ENCODE results near the gene CA10.

CA10 gene

DNA sequence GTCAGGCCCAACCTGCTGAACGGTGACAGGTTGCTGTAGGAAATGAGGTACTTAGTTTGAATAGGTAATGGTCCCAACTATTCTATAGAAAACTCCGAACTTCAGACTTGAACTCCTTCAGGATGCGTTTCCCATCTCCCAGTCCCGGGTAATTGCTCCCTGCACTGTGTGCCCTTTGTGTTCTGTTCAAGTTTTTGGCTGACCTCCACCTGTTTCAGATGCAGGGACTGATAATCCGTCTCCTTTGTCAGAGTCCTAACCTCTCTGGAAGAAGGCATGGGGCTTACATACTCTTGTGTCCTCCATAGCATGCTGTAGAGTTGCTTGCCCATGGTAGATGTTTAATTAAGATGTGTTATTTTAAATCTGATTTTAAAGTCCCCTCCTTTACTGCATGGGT lies 547.7 kb downstream of the CA10 start:
- TF ChIP-seq, protein P1, sequence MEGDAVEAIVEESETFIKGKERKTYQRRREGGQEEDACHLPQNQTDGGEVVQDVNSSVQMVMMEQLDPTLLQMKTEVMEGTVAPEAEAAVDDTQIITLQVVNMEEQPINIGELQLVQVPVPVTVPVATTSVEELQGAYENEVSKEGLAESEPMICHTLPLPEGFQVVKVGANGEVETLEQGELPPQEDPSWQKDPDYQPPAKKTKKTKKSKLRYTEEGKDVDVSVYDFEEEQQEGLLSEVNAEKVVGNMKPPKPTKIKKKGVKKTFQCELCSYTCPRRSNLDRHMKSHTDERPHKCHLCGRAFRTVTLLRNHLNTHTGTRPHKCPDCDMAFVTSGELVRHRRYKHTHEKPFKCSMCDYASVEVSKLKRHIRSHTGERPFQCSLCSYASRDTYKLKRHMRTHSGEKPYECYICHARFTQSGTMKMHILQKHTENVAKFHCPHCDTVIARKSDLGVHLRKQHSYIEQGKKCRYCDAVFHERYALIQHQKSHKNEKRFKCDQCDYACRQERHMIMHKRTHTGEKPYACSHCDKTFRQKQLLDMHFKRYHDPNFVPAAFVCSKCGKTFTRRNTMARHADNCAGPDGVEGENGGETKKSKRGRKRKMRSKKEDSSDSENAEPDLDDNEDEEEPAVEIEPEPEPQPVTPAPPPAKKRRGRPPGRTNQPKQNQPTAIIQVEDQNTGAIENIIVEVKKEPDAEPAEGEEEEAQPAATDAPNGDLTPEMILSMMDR (IDR thresholded peaks at IDR 0.05): no peak
- H3K4me3 ChIP-seq: no peak overlapping the region
- DNase-seq (ENCODE audit: low spot score): no peak
- no peak overlapping the region for H3K27ac ChIP-seq

DNA sequence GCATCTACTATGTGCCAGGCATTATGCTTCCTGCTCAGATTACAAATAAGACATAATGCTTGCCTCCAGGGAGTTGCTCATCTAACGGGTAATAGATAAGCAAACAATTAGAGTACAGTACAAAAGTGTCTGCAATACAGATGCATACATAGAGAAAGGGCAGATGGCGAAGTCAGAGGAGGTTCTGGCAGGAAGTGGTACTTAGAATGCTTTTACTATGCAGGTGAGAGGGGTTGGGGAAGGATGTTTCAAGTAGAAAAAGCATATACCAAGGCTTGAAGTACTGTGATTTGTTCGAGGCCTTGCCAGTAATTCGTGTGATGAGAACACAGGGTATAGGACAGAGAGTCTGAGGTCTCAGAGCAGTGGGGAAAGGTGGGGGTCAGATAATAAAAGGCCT lies 548.4 kb downstream of the CA10 start:
- TF ChIP-seq, protein P1 (IDR thresholded peaks at IDR 0.05): no peak
- Histone ChIP-seq H3K27ac (no peak overlapping the region), H3K4me3 (no peak overlapping the region)
- no peak for DNase-seq (ENCODE audit: low spot score)

DNA sequence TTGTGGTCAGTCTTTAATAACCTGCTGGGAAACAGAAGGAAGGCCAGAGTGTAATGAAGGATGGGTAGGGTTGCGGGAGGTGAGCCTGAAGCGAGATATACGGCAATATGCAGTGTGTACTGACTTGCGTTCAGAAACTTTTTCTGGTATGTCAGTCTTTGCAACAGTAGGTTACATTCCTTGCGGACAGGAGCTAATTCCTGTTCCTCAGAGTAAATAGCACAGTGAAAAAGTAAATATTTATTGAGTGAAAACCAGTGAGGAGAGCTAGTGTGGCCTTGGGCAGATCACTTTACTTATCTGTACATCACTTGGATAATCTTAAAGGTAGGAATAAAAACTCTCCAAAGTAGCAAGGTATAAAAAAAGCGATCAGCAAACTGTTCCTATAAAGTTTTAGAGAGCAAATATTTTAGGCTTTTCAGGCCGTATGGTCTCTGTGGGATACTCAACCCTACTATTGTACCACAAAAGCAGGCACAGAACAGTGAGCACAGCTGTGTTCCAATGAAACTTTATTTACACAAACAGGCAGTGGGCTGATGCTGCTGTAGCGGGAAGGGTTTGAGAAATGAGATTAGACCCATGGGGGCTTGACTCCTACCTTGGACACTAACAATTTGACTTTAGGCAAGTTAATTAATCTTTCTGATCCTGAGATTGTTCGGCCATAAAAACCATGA lies 550.1 kb downstream of the CA10 start:
- no peak for DNase-seq (ENCODE audit: low spot score)
- TF ChIP-seq, protein P1 (IDR thresholded peaks at IDR 0.05): no peak
- H3K4me3 ChIP-seq: no peak overlapping the region
- no peak overlapping the region for H3K27ac ChIP-seq

DNA sequence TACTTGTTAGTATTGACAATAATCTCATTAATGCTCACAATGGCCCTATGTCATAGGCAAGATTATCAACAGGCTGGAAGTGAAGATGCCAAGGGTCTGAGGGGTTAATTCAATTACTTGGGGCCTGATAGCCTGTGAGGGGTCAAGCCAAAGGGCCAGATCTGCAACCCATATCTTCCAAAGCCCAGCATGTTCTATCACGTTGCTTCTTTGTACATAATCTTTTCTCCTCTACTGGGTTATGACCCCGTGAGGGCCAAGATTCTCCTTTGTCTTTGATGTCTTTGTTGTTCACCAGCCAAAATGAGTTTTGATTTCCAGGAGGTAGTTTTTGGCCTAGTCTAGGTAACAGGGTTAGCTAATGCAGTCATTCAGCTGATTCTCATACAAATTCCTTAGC lies 551.0 kb downstream of the CA10 start:
- no peak for DNase-seq (ENCODE audit: low spot score)
- Histone ChIP-seq H3K27ac (no peak overlapping the region), H3K4me3 (no peak overlapping the region)
- TF ChIP-seq, protein P1 (IDR thresholded peaks at IDR 0.05): no peak

DNA sequence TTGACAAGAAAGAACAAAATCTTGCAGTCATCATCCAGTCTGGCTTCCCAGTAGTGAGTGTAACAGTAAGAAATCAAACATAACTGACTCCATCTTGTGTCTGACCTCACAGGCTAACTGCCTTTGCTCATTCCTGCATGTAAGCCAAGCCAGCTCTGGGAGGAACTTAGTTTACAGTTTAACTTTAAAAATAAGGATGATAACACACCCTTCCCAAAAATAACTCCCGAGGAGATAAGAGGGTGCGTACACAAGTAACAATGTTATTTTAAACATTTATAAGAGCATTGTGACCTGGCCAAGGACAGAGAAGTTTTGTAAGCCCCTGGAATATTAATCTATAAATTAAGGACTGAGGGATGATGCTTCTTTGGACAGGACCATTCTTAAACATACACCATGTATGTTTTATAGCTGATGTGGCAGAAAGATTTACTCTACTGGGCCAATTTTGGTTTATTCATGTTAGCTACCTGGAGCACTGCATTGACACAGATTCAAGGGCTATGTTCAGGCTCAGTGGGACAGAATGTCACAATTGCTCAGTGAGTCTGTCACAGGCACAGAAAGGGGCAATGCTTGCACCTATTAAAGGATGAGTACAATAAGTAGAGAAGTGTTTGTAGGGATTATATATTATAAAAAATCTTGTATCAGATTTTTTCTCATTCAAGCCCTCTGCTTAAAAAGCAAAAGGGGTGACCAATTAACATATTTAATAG lies 554.1 kb downstream of the CA10 start:
- Histone ChIP-seq H3K27ac (no peak overlapping the region), H3K4me3 (no peak overlapping the region)
- TF ChIP-seq, protein P1 (IDR thresholded peaks at IDR 0.05): no peak
- DNase-seq (ENCODE audit: low spot score): no peak

DNA sequence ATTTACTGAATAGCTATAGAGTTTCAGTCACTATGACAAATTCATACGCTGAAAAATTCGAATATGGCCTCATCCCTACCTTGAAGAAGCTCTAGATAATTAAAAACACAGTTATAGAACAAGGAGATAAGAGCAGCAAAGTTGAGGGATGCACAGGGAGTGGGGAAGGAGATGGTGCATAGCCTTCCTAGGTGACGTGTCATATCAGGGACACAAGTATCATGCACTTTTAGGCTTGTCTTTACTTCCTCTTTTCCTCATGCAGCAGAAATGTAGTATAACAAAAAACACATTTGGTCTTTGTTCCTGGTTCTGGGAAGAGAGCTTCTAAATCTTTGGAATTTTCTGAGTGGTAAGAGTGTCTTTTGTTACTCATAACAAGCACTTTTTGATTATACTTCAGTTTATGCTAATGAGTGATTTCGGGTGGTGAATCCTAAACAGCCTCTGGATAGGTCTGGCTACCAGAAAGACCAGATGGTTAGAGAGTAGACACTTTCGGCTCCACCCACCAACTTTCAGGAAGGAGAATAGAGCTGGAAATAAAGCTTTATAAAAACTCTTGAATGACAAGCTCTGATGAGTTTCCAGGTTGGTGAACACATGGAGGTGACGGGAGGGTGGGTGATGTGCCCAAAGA lies 556.8 kb downstream of the CA10 start:
- no peak for DNase-seq (ENCODE audit: low spot score)
- TF ChIP-seq, protein P1 (IDR thresholded peaks at IDR 0.05): no peak
- Histone ChIP-seq H3K4me3 (no peak overlapping the region), H3K27ac (no peak overlapping the region)

Data from coronary artery (tissue), 2 donors.